ENCODE measurements around the gene ATP5MG. TPM values are rescaled to one million over a fixed set of nuclear protein-coding genes. Genes with fewer than 3 reads are reported as not detected.
"Not testable (repeated sequence)": the region's sequence is repeated elsewhere in the genome, so short reads cannot be mapped to it uniquely, and the experiment has no call there.

Gene ATP5MG
- total RNA-seq, 1 experiment from 2014 or later = 537 TPM

- ChIA-PET CTCF (no interaction called here), POLR2A (interaction anchor here (0.6 kb wide), 1 partner anchor 9 kb away, joined by 3 read pairs; no protein-coding TSS in a partner anchor)
- Histone ChIP-seq H3K27me3 (replicated peaks; ENCODE audit: control insufficient read depth, insufficient read depth, low read length) (no peaks in the 10 kb centered on the region), H3K4me1 (0 out of 2 replicates have a peak, but pooled peaks cover 6% of the 10 kb centered on the region), H3K9me3 (no peaks in the 10 kb centered on the region), H3K4me3 (ENCODE audit: low read depth, low read length) (no peak overlapping the region), H3K36me3 (ENCODE audit: control insufficient read depth, insufficient read depth, low read length) (no peaks in the 10 kb centered on the region; the same call in 1 of the 2 replicates)
- TF ChIP-seq, protein P1, sequence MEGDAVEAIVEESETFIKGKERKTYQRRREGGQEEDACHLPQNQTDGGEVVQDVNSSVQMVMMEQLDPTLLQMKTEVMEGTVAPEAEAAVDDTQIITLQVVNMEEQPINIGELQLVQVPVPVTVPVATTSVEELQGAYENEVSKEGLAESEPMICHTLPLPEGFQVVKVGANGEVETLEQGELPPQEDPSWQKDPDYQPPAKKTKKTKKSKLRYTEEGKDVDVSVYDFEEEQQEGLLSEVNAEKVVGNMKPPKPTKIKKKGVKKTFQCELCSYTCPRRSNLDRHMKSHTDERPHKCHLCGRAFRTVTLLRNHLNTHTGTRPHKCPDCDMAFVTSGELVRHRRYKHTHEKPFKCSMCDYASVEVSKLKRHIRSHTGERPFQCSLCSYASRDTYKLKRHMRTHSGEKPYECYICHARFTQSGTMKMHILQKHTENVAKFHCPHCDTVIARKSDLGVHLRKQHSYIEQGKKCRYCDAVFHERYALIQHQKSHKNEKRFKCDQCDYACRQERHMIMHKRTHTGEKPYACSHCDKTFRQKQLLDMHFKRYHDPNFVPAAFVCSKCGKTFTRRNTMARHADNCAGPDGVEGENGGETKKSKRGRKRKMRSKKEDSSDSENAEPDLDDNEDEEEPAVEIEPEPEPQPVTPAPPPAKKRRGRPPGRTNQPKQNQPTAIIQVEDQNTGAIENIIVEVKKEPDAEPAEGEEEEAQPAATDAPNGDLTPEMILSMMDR (IDR thresholded peaks at IDR 0.05; ENCODE audit: insufficient read depth in 1 of 2, low read depth in 1 of 2, low read length in 1 of 2, severe bottlenecking in 1 of 2, unreplicated experiment in 1 of 2) = no peak
- no peak overlapping the region for H3K4me3 Mint-ChIP-seq (ENCODE audit: unreplicated experiment)
- DNase-seq = no peak
- no TSS peak for BruUV-seq (replicated peaks)
- no peak overlapping the region for H3K27ac Mint-ChIP-seq (ENCODE audit: unreplicated experiment)
- H3K4me1 Mint-ChIP-seq (ENCODE audit: low read depth, unreplicated experiment) = peaks cover 13% of the 10 kb centered on the region
- peaks cover 45% of the 10 kb centered on the region for H3K36me3 Mint-ChIP-seq (ENCODE audit: insufficient read depth, unreplicated experiment)
- intact Hi-C loops (cut with micrococcal nuclease; ENCODE audit: unreplicated experiment) = no loop called here
- no peaks in the 10 kb centered on the region for H3K27me3 Mint-ChIP-seq (ENCODE audit: insufficient read depth, unreplicated experiment)
- no peaks in the 10 kb centered on the region for H3K9me3 Mint-ChIP-seq (ENCODE audit: unreplicated experiment)
Measured at GRCh38 chr11:118412921-118413320, 11.5 kb downstream of the ATP5MG start.

- peaks cover 23% of the 10 kb centered on the region for H3K36me3 Mint-ChIP-seq (ENCODE audit: insufficient read depth, unreplicated experiment)
- peaks cover 13% of the 10 kb centered on the region for H3K4me1 Mint-ChIP-seq (ENCODE audit: low read depth, unreplicated experiment)
- H3K4me3 ChIP-seq (ENCODE audit: low read depth, low read length) = no peak overlapping the region
- TF ChIP-seq, protein P1 (IDR thresholded peaks at IDR 0.05; ENCODE audit: insufficient read depth in 1 of 2, low read depth in 1 of 2, low read length in 1 of 2, severe bottlenecking in 1 of 2, unreplicated experiment in 1 of 2) = no peak
- no TSS peak for BruUV-seq (replicated peaks)
- DNase-seq = no peak
- ChIA-PET POLR2A (interaction anchor here (0.5 kb wide), 1 partner anchor 124 kb away, joined by 3 read pairs; no protein-coding TSS in a partner anchor), CTCF (interaction anchor here (0.5 kb wide), 1 partner anchor 156 kb away, joined by 4 read pairs; no protein-coding TSS in a partner anchor)
- H3K4me1 ChIP-seq = peaks cover 17% of the 10 kb centered on the region
- H3K4me3 Mint-ChIP-seq (ENCODE audit: unreplicated experiment) = no peak overlapping the region
- intact Hi-C loops (cut with micrococcal nuclease; ENCODE audit: unreplicated experiment) = no loop called here
- H3K9me3 ChIP-seq = no peaks in the 10 kb centered on the region
- H3K27me3 Mint-ChIP-seq (ENCODE audit: insufficient read depth, unreplicated experiment) = no peaks in the 10 kb centered on the region
- H3K9me3 Mint-ChIP-seq (ENCODE audit: unreplicated experiment) = no peaks in the 10 kb centered on the region
- no peaks in the 10 kb centered on the region; the same call in 1 of the 2 replicates for H3K36me3 ChIP-seq (ENCODE audit: control insufficient read depth, insufficient read depth, low read length)
- H3K27ac Mint-ChIP-seq (ENCODE audit: unreplicated experiment) = no peak overlapping the region
- no peaks in the 10 kb centered on the region for H3K27me3 ChIP-seq (replicated peaks; ENCODE audit: control insufficient read depth, insufficient read depth, low read length)
Measured at GRCh38 chr11:118415062-118415738, 13.8 kb downstream of the ATP5MG start.

GRCh38 chr11:118415739-118416068 is 14.3 kb downstream of the ATP5MG start:
- H3K36me3 ChIP-seq (ENCODE audit: control insufficient read depth, insufficient read depth, low read length) = no peaks in the 10 kb centered on the region; the same call in 1 of the 2 replicates
- ChIA-PET CTCF (interaction anchor here (0.5 kb wide), 1 partner anchor 157 kb away, joined by 4 read pairs; no protein-coding TSS in a partner anchor), POLR2A (interaction anchor here (0.5 kb wide), 1 partner anchor 125 kb away, joined by 3 read pairs; no protein-coding TSS in a partner anchor)
- peaks cover 17% of the 10 kb centered on the region for H3K4me1 ChIP-seq
- Mint-ChIP-seq H3K4me3 (ENCODE audit: unreplicated experiment) (no peak overlapping the region), H3K4me1 (ENCODE audit: low read depth, unreplicated experiment) (peaks cover 8% of the 10 kb centered on the region), H3K9me3 (ENCODE audit: unreplicated experiment) (no peaks in the 10 kb centered on the region), H3K27ac (ENCODE audit: unreplicated experiment) (no peak overlapping the region), H3K27me3 (ENCODE audit: insufficient read depth, unreplicated experiment) (no peaks in the 10 kb centered on the region), H3K36me3 (ENCODE audit: insufficient read depth, unreplicated experiment) (peaks cover 18% of the 10 kb centered on the region)
- H3K27me3 ChIP-seq (replicated peaks; ENCODE audit: control insufficient read depth, insufficient read depth, low read length) = no peaks in the 10 kb centered on the region
- intact Hi-C loops (cut with micrococcal nuclease; ENCODE audit: unreplicated experiment) = no loop called here
- BruUV-seq (replicated peaks) = no TSS peak
- H3K4me3 ChIP-seq (ENCODE audit: low read depth, low read length) = no peak overlapping the region
- DNase-seq = no peak
- TF ChIP-seq, protein P1 (IDR thresholded peaks at IDR 0.05; ENCODE audit: insufficient read depth in 1 of 2, low read depth in 1 of 2, low read length in 1 of 2, severe bottlenecking in 1 of 2, unreplicated experiment in 1 of 2) = no peak
- H3K9me3 ChIP-seq = no peaks in the 10 kb centered on the region

GRCh38 chr11:118416900-118417299 is 15.5 kb downstream of the ATP5MG start:
- POLR2A ChIA-PET; H3K27me3 Mint-ChIP-seq (ENCODE audit: insufficient read depth, unreplicated experiment); H3K27me3 ChIP-seq (replicated peaks; ENCODE audit: control insufficient read depth, insufficient read depth, low read length); H3K9me3 Mint-ChIP-seq (ENCODE audit: unreplicated experiment); intact Hi-C loops (cut with micrococcal nuclease; ENCODE audit: unreplicated experiment); H3K27ac Mint-ChIP-seq (ENCODE audit: unreplicated experiment); H3K4me3 ChIP-seq (ENCODE audit: low read depth, low read length); H3K36me3 ChIP-seq (ENCODE audit: control insufficient read depth, insufficient read depth, low read length); H3K36me3 Mint-ChIP-seq (ENCODE audit: insufficient read depth, unreplicated experiment); DNase-seq; BruUV-seq (replicated peaks); H3K4me1 Mint-ChIP-seq (ENCODE audit: low read depth, unreplicated experiment); H3K9me3 ChIP-seq; H3K4me3 Mint-ChIP-seq (ENCODE audit: unreplicated experiment): not testable (repeated sequence)
- CTCF ChIA-PET = interaction anchor here (0.6 kb wide), 1 partner anchor 75 kb away, joined by 4 read pairs; the partner anchor contains the start of gene CD3D
- peaks cover 11% of the 10 kb centered on the region for H3K4me1 ChIP-seq
